A673 (cell line): ENCODE data around the gene MAML2. TPM values are rescaled to one million over a fixed set of nuclear protein-coding genes. Genes with fewer than 3 reads are reported as not detected.

Experiments used
- BruUV-seq: library from RNA; stranded (reverse); fragments of 400-500 nt; replicated peaks from 2 replicates; lab custom pipeline; 2021; lab: Mats Ljungman, UMichigan
- CTCF ChIA-PET: fragments of 300-600 bp; sonication (Branson Sonifier 250); formaldehyde crosslinking; loops from one replicate; lab custom pipeline; 2022; ENCODE audit warnings: antibody characterized with exemption; lab: Charles Lee
- POLR2A ChIA-PET: fragments of 300-600 bp; sonication (Branson Sonifier 250); formaldehyde crosslinking; loops from one replicate; lab custom pipeline; 2022; ENCODE audit warnings: antibody characterized with exemption; ENCODE audit not compliant: low non-redundant PET; lab: Charles Lee
- DNase-seq: peaks from one replicate; pipeline ENCODE4 v3.0.0-alpha.2; 2015; ENCODE audit warnings: low spot score
- H3K27ac ChIP-seq: fragments of 200-600 bp; sonication (generic); 2 replicates; pipeline ENCODE4 v1.5.1; 2016; ENCODE audit warnings: mixed run types, low read depth, mild to moderate bottlenecking, mixed read lengths, antibody characterized with exemption, low read length; ENCODE audit not compliant: poor library complexity, severe bottlenecking
- H3K27me3 ChIP-seq: fragments of 200-600 bp; sonication (generic); replicated peaks from 2 replicates; pipeline ENCODE4 v1.6.1; 2017; ENCODE audit warnings: mixed run types, low read depth, mild to moderate bottlenecking, mixed read lengths, antibody characterized with exemption, low read length; ENCODE audit not compliant: insufficient read depth, poor library complexity
- H3K36me3 ChIP-seq: fragments of 200-600 bp; sonication (generic); 2 replicates; pipeline ENCODE4 v1.6.1; 2016; ENCODE audit warnings: mixed run types, mild to moderate bottlenecking, mixed read lengths, antibody characterized with exemption, low read length; ENCODE audit not compliant: insufficient read depth, poor library complexity, severe bottlenecking
- H3K4me1 ChIP-seq: fragments of 200-600 bp; sonication (generic); 2 replicates; pipeline ENCODE4 v1.6.1; 2017; ENCODE audit warnings: mixed run types, mild to moderate bottlenecking, mixed read lengths, antibody characterized with exemption, low read length; ENCODE audit not compliant: insufficient read depth, poor library complexity, severe bottlenecking
- H3K4me3 ChIP-seq: fragments of 200-600 bp; sonication (generic); 2 replicates; pipeline ENCODE4 v1.5.1; 2016; ENCODE audit warnings: low read depth, mixed run types, mild to moderate bottlenecking, mixed read lengths, low read length; ENCODE audit not compliant: poor library complexity, severe bottlenecking
- H3K9me3 ChIP-seq: fragments of 200-600 bp; sonication (generic); 2 replicates; pipeline ENCODE4 v1.6.1; 2016; ENCODE audit warnings: mixed run types, low read depth, mild to moderate bottlenecking, mixed read lengths, antibody characterized with exemption, low read length; ENCODE audit not compliant: poor library complexity, severe bottlenecking
- CTCF ChIP-seq: fragments of 300-800, 200-600 bp; sonication (generic); conservative IDR thresholded peaks from 2 replicates; pipeline ENCODE4 v1.5.1; 2017; ENCODE audit warnings: low read depth, mild to moderate bottlenecking, antibody characterized with exemption, low read length, moderate library complexity, mixed read lengths
- EZH2 ChIP-seq: fragments of 200-600 bp; sonication (generic); IDR thresholded peaks from 2 replicates; pipeline ENCODE4 v1.6.1; 2017; ENCODE audit warnings: borderline replicate concordance, low read depth, mild to moderate bottlenecking, mixed read lengths, antibody characterized with exemption, low read length; ENCODE audit not compliant: poor library complexity, severe bottlenecking
- intact Hi-C: fragments of 100-400 bp; cut with micrococcal nuclease; formaldehyde crosslinking; loops from one replicate; pipeline ENCODE4 v1.10.0; 2022; ENCODE audit not compliant: unreplicated experiment
- total RNA-seq: library from RNA; stranded (reverse); gene quantifications from 2 replicates; pipeline ENCODE4 v1.2.3, GENCODE V29; 2021

MAML2 gene
- total RNA-seq, 1 experiment from 2014 or later, result 6.4 TPM

- ChIA-PET CTCF (interaction anchor here (0.6 to 1.2 kb wide), 4 partner anchors 86 to 295 kb away, joined by 3 to 7 read pairs (median 4); no protein-coding TSS in a partner anchor), POLR2A (interaction anchor here (0.6 kb wide), 1 partner anchor 418 kb away, joined by 13 read pairs; no protein-coding TSS in a partner anchor)
- no peaks in the 10 kb centered on the region for H3K27me3 ChIP-seq
- BruUV-seq, result no TSS peak
- TF ChIP-seq EZH2 (no peak), CTCF (peak; percentile 47; the same call in 1 of the 2 replicates)
- no peaks in the 10 kb centered on the region for H3K36me3 ChIP-seq
- DNase-seq, result no peak
- H3K9me3 ChIP-seq, result no peaks in the 10 kb centered on the region
- H3K4me1 ChIP-seq, result peaks cover 53% of the 10 kb centered on the region
- H3K4me3 ChIP-seq, result peak overlapping the region; percentile 61
- intact Hi-C loops, result loop anchor here (2.0 to 5.0 kb wide), 4 partner anchors 287 to 504 kb away; no protein-coding TSS in a partner anchor
- H3K27ac ChIP-seq, result no peak overlapping the region
These were observed 1.6 kb downstream of the MAML2 start for GRCh38 chr11:96341211-96342013.

- POLR2A ChIA-PET, result no interaction called here
- no peak overlapping the region for H3K4me3 ChIP-seq
- CTCF ChIA-PET, result no interaction called here
- peaks cover 61% of the 10 kb centered on the region for H3K4me1 ChIP-seq
- TF ChIP-seq CTCF (no peak), EZH2 (no peak)
- BruUV-seq, result no TSS peak
- no peak overlapping the region for H3K27ac ChIP-seq
- no peaks in the 10 kb centered on the region for H3K27me3 ChIP-seq
- no peak for DNase-seq
- intact Hi-C loops, result loop anchor here (5.0 kb wide), 1 partner anchor 503 kb away; no protein-coding TSS in a partner anchor
- no peaks in the 10 kb centered on the region for H3K36me3 ChIP-seq
- no peaks in the 10 kb centered on the region for H3K9me3 ChIP-seq
These were observed 2.5 kb downstream of the MAML2 start for GRCh38 chr11:96340555-96340885.

GRCh38 chr11:96339706-96340554 is 3.1 kb downstream of the MAML2 start:
- H3K4me3 ChIP-seq, result peak overlapping the region; percentile 13
- H3K9me3 ChIP-seq, result no peaks in the 10 kb centered on the region
- POLR2A ChIA-PET, result interaction anchor here (0.7 kb wide), 1 partner anchor 64 kb away, joined by 3 read pairs; no protein-coding TSS in a partner anchor
- no TSS peak for BruUV-seq
- H3K27me3 ChIP-seq, result no peaks in the 10 kb centered on the region
- no peak for DNase-seq
- CTCF ChIA-PET, result interaction anchor here (0.6 kb wide), 1 partner anchor 17 kb away, joined by 6 read pairs; no protein-coding TSS in a partner anchor
- peaks cover 67% of the 10 kb centered on the region for H3K4me1 ChIP-seq
- intact Hi-C loops, result loop anchor here (5.0 kb wide), 1 partner anchor 503 kb away; no protein-coding TSS in a partner anchor
- TF ChIP-seq CTCF, result no peak
- no peak for TF ChIP-seq EZH2
- no peaks in the 10 kb centered on the region for H3K36me3 ChIP-seq
- H3K27ac ChIP-seq, result peak overlapping the region; percentile 36
